Right kidney (tissue), 1 donor: Measurements from ENCODE around the gene CARNS1.

Experiments used
- DNase-seq: peaks from one replicate; pipeline ENCODE4 v3.0.0-alpha.2; 2016

The CARNS1 gene

DNA sequence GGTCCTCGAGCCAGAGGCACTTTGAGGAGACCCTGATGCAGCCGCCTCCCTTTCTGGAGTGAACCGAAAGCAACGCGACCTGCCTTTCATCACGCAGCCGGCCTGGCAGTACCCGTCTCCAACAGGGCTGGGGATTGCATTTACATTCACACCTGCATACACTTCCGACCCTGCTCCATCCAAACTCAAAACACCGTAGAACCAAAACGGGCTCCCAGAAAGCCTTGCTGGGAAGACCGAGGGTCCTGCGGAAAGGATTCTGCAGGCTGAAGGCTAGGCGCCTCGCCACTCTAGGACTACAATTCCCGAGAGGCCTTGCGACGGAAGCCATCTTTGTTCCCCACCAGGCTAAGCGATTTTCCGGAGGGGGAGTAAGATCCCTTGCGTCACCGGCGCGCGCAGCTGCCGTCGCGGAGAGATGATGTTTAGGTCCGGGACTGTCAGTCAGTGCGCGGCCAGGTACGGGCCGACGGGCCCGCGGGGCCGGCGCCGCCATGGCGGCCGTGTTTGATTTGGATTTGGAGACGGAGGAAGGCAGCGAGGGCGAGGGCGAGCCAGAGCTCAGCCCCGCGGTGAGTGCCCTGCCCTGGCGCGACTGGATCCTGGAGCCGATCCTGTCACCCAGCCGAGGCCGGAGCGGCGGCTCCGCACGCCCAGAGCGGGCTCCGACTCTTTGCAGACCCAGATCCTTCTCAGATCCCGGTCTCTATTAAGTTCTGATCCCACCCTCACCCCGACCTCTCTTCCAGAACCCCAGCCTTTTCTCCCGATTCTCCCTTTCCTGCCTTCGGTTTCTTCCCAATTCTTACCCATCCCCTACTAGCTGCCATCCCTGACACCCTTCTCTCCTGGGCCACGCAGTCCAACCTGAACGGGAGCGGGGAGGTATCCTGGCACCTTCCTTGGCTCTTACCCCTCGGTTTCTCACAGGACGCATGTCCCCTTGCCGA, 12.8 kb downstream of the CARNS1 start, which contains the start of gene RPS6KB2:
Gene RPS6KB2 (plus strand): TSS at position 443 of the 950 bp plus-strand sequence. CDS start 52 bp downstream, at position 495.
- DNase-seq, result peak; percentile 97

DNA sequence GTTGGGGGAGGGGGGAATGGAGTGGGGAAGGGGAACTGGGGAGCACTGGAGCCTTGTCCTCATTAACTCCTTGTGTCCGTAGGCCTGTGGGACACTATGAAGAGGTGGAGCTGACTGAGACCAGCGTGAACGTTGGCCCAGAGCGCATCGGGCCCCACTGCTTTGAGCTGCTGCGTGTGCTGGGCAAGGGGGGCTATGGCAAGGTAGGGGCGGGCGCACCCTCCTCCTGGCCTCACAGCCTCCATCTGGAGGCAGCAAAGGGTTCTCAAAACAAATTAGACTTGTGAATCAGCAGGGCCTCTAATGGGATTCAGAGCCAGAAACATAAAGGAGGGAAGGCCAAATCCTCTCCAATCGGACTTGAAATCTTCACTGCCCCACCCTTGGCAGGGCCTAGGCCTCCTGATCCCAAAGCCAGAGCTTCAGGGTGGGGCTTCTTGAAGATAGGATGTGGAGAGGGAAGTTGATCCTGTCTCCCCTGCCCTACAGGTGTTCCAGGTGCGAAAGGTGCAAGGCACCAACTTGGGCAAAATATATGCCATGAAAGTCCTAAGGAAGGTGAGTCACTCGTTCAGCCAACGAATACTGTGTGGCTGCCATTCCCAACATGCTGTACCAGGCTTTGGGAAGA, 13.7 kb downstream of the CARNS1 start:
- no peak for DNase-seq

DNA sequence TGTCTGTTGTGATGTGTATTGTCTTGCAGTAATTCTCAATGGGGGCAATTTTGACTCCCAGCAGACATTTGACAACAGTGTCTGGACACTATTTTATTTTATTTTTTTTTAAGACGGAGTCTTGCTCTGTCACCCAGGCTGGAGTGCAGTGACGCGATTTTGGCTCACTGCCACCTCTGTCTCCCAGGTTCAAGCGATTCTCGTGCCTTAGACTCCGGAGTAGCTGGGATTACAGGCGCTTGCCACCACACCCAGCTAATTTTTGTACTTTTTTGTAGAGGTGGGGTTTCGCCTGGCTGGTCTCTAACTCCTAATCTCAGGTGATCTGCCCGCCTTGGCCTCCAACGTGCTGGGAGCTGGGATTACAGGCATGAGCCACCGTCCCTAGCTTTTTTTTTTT, 14.2 kb downstream of the CARNS1 start:
- no peak for DNase-seq

DNA sequence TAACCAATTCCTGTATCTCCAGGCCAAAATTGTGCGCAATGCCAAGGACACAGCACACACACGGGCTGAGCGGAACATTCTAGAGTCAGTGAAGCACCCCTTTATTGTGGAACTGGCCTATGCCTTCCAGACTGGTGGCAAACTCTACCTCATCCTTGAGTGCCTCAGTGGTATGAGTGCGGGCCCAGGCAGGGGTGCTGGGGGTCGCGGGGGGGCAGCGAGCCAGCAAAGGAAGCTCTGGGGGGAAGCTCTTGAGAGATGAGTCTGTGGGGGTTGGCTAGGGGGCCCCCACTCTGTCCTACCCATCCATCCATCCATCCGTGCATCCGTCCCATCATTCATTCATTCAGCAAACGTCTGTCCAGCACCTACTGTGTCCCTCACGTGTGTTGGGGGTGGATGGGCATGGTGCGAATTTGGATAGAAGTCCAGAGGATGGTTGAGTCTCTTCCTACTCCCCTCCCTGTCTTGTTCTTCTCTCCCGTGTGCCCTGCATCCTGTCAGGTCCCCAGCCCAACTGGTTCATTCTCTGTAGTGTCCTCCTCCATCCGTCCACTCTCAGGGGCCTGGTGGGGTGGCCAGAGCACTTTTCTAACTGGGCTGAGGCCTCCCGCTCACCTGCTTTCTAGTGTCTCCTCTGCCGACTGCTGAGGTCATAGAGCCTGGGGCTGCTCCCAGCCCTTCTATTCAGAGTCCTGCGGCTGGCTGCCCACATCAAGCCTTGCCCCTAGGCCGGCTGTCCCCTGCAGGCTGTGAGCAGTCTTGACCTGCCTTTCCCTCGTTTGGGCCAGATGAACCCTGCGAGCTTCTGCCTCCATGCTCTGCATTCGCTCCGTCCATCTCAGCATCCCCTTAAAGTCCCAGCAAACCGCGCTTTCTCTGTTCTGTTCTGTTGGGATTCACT, 16.1 kb downstream of the CARNS1 start:
- DNase-seq, result no peak

DNA sequence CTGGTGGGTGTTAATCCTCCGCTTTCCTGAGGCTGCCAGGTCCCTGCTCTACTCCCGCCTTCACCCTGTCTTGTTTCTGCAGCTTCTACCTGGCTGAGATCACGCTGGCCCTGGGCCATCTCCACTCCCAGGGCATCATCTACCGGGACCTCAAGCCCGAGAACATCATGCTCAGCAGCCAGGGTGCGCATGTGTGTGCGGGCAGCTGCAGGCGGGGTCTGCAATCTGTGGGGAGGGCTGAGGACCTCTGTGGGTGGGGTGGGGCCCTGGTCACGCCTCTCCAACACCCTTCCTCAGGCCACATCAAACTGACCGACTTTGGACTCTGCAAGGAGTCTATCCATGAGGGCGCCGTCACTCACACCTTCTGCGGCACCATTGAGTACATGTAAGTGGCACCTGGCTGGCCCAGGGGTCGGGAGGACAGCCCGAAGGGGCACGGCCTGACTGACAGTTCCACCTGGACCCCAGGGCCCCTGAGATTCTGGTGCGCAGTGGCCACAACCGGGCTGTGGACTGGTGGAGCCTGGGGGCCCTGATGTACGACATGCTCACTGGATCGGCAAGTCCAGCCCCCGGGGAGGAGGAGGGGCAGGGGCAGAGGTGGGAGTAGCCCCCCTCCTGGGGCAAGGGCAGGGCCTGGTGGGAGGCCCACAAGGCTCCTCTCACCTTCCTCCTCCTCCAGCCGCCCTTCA, 17.3 kb downstream of the CARNS1 start:
- no peak for DNase-seq

DNA sequence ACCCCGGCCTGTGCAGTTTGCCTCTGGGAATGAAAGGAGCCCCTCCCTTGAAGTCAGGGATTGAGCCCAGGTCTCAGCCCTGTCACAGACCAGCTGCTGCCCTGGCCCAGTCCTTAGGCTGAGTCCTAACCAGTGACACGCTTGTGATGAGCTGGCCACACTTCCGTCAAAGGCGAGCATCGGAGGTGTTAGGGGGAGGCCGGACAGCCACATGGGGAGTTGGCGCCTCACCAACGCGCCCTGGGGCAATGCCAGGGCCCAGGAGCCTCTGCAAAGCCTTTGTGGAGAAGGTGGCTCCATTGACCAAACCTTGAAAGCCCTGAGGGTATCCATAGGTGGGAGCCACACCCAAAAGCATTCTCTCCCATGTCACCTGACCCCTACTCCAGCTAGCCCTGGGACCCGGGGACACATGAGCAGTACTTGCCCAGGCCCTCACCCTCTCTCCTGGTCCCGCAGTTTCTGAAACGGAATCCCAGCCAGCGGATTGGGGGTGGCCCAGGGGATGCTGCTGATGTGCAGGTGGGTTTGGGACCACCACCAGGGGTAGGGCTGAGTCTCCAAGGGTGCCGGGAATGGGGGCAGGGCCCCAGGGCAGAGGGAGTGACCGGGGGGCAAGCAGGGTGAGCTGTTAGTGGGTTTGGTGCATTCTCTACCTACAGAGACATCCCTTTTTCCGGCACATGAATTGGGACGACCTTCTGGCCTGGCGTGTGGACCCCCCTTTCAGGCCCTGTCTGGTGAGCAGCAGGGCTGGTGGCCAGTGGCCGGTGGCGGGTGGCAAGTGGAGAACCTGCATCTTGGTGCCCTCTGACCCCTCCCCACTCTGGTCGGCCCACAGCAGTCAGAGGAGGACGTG, 18.3 kb downstream of the CARNS1 start:
- DNase-seq, result no peak

DNA sequence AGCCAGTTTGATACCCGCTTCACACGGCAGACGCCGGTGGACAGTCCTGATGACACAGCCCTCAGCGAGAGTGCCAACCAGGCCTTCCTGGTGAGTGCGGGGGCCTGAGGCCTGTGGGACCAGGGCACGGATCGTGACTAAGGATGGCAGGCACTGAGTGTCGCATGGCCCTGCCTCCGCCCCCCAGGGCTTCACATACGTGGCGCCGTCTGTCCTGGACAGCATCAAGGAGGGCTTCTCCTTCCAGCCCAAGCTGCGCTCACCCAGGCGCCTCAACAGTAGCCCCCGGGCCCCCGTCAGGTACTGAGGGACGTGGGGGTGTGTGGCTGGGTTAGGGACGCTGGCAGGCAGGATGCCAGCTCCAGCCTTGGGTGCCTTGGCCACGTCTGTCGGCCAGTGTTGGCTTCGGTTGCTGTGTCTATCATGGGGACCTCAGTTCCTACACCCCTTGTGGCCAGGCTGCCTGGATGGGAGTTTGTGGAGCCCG, 19.0 kb downstream of the CARNS1 start:
- no peak for DNase-seq

DNA sequence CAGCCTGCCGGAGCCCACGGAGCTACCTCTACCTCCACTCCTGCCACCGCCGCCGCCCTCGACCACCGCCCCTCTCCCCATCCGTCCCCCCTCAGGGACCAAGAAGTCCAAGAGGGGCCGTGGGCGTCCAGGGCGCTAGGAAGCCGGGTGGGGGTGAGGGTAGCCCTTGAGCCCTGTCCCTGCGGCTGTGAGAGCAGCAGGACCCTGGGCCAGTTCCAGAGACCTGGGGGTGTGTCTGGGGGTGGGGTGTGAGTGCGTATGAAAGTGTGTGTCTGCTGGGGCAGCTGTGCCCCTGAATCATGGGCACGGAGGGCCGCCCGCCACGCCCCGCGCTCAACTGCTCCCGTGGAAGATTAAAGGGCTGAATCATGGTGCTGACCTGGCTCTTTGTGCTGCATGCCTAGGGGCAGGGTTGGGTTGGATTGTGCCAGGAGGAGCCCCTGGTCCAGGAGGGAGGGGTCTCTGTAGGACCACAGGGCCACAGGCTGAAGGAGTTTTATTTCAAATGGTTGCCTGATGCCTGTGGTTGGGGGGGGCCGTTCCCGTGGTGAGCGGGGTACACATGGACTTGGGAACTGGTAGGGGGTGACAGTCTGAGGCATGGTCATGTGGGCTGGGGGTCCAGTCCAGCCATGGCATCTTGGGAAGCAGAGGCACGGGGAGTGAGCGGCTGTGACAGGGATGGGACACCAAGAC, 19.7 kb downstream of the CARNS1 start:
- DNase-seq, result no peak

DNA sequence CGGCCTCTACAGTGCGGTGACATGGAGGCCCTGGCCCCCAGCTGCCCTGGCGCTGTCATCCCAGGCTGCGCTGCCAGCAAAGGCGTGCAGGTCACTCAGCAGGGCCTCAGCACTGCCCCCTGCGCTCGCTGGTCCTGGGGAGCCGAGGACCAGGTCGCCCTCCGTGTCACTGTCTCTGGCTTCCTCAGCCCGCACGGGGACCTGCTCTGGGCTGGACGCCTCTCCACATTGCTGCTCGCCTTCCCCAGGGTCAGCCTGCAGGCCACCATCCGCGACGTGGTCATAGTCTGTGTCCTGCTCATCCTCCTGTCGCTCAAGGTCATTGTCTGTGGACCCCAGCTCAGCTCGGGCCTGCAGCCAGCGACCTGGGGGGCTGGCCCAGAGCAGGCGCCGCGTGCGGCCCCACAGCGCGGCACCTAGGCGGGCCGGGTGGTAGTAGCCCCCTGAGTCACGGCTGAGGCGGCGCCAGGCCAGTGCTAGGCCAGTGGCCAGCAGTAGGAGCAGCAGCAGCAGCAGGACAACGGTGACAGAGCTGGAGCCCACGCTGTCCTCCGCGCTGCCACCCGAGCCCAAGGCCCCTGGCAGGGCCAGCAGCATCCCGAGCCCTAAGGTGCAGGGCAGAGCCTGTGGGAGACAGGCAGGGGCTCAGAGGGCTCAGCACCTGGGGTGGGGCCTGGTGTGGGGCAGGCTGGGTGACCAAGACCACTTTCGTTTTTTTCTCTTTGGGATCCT, 20.4 kb downstream of the CARNS1 start:
- no peak for DNase-seq

DNA sequence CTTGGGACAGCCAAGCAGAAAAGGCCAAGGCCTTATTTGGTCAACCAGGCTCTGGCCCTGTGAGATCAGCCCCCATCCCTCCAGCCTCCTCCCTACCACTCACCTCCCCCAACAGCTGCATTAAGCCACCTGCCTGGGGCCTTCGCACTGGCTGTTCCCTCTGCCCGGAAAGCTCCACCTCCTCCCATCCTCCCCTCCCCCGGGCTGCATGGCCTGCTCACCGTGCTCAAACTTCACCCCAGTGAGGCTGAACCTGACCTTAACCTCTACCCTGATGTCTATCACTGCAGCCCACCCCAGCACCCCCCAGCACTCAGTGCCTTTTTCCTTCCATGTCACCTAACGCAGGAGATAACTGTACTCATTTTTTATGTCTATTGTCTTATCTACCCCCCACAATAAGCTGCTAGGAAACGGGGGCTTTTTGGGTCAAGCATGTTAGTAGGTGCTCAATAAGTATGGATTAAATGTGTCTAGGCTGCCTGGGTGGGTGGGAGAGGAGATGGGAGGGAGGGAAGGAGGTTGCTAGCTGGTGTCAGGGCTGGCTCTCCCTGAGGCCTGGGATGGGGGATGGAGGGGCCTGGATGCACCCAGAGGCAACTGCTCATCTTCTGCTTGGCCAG, 21.1 kb downstream of the CARNS1 start:
- no peak for DNase-seq

DNA sequence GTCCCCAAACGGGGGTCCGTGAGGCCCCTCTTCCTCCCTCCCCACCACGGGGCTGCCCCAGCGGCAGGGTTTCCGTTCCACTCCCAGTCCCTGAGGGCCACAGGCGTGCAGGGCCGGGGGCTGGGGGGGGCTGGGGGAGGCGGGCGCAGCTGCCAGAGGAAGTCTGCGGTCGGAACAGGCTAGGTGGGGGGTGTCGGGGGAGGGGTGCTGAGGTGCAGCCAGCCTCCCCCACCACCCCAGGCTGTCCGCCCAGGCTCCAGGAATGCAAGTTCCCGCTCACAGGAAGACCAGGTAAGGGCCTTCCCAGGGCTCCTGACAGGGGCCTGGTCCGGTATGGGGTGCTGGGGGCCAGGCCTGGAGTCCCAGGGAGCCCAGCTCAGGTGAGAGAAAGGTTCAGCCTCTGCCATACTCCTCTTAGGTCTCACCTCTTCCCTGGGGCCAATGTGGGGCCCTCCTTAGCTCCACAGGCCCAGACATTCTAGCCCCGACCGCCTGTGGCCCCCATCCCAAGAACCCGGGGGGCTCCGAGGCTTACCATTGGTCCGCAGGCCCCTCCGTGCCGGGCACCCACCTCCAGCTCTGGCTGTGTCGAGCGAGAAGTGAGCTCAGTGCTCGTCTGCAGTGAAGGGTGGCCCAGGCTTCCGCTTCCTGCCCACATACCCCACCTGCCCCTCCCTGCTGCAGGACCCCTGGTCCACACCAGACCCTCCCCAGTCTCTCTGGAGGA, 21.8 kb downstream of the CARNS1 start, which contains the start of gene PTPRCAP:
Gene PTPRCAP (minus strand): TSS at position 601 of the 727 bp plus-strand sequence. CDS start 63 bp downstream, at position 538.
- DNase-seq, result no peak

DNA sequence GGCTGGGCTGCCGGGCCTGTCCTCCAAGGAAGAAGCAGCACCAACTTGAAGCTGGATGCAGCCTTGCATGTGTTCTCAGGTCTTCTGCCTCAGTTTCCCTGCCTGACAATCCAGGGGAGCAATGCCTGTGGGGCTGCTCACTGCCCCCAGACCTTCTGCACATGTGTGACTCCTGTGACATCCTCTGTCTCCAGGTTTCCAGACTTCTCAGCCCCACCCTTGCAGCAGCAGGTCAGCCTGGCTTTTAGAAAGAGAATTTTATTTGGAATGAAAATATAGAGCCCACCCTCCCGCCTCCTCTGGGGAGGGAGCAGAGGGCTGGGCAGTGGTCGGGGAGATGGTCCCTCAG, 22.3 kb downstream of the CARNS1 start:
- DNase-seq, result no peak

DNA sequence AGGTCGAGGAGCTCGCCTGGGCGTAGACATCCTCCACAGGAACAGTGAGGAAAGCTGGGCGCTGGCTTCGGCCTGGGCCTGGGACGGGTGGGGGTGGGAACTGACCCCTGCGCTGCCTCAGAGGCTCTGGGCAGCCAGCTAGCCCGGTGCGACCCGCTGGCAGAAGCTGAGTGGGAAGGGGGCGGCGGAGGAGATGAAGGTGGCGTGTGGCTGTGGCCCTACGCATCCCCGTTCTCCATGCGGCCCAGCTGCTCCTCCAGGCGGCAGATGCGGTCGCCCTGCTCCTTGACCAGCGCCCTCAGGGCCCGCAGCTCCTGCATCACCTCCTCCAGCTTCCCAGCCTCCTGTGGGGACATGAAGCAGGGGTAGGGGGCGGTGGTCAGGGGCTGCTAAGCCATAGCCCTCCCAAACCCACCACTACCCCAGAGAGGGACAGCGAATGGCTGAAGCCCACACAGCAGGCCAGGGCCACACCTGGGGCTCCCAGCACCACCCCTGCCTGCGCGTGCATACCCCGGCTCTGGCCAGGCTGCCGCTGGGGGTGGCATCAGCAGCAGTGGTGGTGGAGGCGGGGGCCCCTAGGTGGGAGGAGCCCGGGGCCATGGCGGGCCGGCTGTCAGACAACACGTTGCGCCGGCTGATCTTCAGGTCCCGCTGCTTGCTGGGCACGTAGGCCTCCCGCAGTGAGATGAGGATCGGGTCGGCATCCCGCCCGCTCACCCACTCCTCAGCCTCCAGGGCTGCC, 22.9 kb downstream of the CARNS1 start:
- DNase-seq, result no peak

DNA sequence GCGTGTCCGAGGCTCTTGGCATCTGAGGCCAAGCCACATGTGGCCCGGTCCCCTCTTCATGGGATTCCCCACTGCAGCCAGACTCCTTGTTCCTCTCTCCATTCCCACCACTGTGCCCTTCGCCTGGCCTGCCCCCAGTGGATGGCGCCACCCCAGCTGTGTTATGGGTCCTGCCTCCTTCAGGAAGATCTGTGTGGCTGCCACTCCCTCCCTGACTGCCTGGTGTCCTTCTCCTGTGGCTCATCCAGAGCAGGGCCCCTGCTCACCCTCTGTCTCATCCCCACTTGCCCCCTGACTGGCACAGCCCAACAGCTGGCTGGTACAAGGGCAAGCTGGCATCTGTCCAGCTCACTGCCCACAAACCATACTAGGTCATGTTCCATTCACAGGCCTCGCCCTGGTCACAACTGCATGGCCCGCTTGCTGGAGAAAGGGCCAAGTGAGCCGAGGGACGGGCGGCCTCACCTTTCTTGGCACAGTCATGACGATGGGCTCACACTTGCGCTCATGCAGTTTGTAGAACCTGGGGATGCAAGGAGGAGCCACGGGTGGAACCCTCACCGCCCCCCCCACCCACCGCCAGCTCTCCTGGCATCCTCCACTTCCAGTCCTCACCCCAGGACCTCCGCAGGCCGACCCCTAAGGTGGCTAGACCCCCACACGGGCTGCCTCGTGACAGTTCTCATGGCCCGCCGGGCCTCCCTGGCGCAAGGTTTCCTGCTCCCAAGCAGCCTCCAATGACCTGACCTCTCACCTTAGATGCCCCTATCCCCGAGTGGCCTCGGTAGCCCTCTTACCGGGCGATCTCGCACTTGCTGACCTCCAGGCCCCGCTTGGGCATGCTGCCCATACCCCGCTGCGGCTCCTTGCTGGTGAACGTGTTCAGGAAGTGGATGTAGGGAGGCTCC, 24.1 kb downstream of the CARNS1 start:
- no peak for DNase-seq

DNA sequence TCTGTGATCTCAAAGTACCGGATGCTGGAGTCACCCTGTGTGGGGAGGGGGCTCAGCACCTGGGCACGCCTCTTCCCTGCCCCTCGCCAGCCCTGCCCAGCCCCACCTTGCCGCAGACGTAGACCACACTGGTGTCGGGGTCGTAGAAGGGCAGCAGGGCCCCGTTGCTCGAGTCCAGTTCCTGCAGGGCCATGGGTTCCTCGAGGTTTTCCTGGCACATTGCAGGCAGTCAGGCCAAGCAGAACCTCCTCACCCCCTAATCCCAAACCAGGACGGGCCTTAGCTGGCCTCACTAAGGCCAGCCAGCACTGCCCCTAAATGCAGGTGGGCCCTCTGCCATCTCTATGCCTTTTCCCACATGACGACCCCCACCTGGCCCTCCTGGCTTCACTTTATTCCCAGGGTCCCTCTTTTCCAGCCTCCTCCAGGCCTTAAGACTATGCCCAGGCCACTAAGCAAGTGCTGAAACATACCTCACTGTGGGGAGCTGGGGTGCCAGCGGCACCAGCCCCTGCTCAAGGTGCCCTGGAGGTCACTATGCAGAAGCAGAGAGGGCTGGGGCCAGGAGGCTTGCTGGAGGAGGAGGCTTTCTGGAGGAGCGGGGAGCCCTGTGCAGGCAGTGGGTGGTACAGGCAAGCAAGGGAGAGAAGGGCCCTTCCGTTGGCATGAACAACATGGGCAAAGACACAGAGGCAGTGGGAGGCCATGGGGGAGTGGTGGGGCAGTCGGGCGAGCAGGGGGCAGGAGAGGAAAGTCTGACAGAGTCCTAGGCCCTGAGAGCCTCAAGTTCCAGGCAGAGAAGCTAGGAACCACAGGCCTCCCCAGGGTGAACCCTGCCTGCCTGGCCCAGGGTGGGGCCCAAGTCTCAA, 25.0 kb downstream of the CARNS1 start:
- DNase-seq, result no peak
